ENCODE data around the gene NECAB3.

The NECAB3 gene

GRCh38 chr20:33667245-33667675 lies 7.0 kb downstream of the NECAB3 start:
- peak; percentile 35 to 42 for DNase-seq (ENCODE audit: low read depth in 1 of 2, low spot score in 1 of 2)
- Histone ChIP-seq H3K27ac (replicated peaks) (no peak overlapping the region), H3K4me3 (replicated peaks; ENCODE audit: insufficient read depth, low read length) (peak overlapping the region; percentile 45), H3K27me3 (ENCODE audit: insufficient read depth, poor library complexity, severe bottlenecking) (no peaks in the 10 kb centered on the region)
- TF ChIP-seq GABPA (IDR thresholded peaks at IDR 0.05; ENCODE audit: low read depth) (no peak), POLR2AphosphoS5 (IDR thresholded peaks at IDR 0.05; ENCODE audit: low read depth) (no peak), SPI1 (IDR thresholded peaks at IDR 0.05; ENCODE audit: borderline replicate concordance, low read depth) (no peak)
- TF ChIP-seq, protein P1, sequence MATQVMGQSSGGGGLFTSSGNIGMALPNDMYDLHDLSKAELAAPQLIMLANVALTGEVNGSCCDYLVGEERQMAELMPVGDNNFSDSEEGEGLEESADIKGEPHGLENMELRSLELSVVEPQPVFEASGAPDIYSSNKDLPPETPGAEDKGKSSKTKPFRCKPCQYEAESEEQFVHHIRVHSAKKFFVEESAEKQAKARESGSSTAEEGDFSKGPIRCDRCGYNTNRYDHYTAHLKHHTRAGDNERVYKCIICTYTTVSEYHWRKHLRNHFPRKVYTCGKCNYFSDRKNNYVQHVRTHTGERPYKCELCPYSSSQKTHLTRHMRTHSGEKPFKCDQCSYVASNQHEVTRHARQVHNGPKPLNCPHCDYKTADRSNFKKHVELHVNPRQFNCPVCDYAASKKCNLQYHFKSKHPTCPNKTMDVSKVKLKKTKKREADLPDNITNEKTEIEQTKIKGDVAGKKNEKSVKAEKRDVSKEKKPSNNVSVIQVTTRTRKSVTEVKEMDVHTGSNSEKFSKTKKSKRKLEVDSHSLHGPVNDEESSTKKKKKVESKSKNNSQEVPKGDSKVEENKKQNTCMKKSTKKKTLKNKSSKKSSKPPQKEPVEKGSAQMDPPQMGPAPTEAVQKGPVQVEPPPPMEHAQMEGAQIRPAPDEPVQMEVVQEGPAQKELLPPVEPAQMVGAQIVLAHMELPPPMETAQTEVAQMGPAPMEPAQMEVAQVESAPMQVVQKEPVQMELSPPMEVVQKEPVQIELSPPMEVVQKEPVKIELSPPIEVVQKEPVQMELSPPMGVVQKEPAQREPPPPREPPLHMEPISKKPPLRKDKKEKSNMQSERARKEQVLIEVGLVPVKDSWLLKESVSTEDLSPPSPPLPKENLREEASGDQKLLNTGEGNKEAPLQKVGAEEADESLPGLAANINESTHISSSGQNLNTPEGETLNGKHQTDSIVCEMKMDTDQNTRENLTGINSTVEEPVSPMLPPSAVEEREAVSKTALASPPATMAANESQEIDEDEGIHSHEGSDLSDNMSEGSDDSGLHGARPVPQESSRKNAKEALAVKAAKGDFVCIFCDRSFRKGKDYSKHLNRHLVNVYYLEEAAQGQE (IDR thresholded peaks at IDR 0.05; ENCODE audit: insufficient replicate concordance, low read depth) = no peak
- TF ChIP-seq, protein P2, sequence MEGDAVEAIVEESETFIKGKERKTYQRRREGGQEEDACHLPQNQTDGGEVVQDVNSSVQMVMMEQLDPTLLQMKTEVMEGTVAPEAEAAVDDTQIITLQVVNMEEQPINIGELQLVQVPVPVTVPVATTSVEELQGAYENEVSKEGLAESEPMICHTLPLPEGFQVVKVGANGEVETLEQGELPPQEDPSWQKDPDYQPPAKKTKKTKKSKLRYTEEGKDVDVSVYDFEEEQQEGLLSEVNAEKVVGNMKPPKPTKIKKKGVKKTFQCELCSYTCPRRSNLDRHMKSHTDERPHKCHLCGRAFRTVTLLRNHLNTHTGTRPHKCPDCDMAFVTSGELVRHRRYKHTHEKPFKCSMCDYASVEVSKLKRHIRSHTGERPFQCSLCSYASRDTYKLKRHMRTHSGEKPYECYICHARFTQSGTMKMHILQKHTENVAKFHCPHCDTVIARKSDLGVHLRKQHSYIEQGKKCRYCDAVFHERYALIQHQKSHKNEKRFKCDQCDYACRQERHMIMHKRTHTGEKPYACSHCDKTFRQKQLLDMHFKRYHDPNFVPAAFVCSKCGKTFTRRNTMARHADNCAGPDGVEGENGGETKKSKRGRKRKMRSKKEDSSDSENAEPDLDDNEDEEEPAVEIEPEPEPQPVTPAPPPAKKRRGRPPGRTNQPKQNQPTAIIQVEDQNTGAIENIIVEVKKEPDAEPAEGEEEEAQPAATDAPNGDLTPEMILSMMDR (IDR thresholded peaks at IDR 0.05; ENCODE audit: insufficient read depth, low read length) = no peak

GRCh38 chr20:33666293-33667244 lies 7.7 kb downstream of the NECAB3 start, which contains the start of gene ACTL10:
ACTL10 (plus strand) TSS chr20:33666943; CDS start chr20:33667498, 555 bp downstream.
- Histone ChIP-seq H3K27me3 (ENCODE audit: insufficient read depth, poor library complexity, severe bottlenecking) (no peaks in the 10 kb centered on the region), H3K27ac (replicated peaks) (0 out of 2 replicates have a peak within 1 kb of the TSS, but pooled peaks have one; percentile 2), H3K4me3 (replicated peaks; ENCODE audit: insufficient read depth, low read length) (peak within 1 kb of the TSS; percentile 45)
- peak; percentile 85 to 97 for DNase-seq (ENCODE audit: low read depth in 1 of 2, low spot score in 1 of 2)
- TF ChIP-seq, protein P1 (IDR thresholded peaks at IDR 0.05; ENCODE audit: insufficient replicate concordance, low read depth) = no peak
- TF ChIP-seq GABPA (IDR thresholded peaks at IDR 0.05; ENCODE audit: low read depth) (no peak), SPI1 (IDR thresholded peaks at IDR 0.05; ENCODE audit: borderline replicate concordance, low read depth) (no peak; the same call in 1 of the 2 replicates), POLR2AphosphoS5 (IDR thresholded peaks at IDR 0.05; ENCODE audit: low read depth) (no peak; the same call in 1 of the 2 replicates)
- TF ChIP-seq, protein P2 (IDR thresholded peaks at IDR 0.05; ENCODE audit: insufficient read depth, low read length) = no peak

GRCh38 chr20:33664762-33665144 lies 9.5 kb downstream of the NECAB3 start:
- no peak for TF ChIP-seq GABPA (IDR thresholded peaks at IDR 0.05; ENCODE audit: low read depth)
- no peak overlapping the region for H3K27ac ChIP-seq (replicated peaks)
- H3K4me3 ChIP-seq (replicated peaks; ENCODE audit: insufficient read depth, low read length) = no peak overlapping the region
- H3K27me3 ChIP-seq (ENCODE audit: insufficient read depth, poor library complexity, severe bottlenecking) = no peaks in the 10 kb centered on the region
- no peak for DNase-seq (ENCODE audit: low read depth in 1 of 2, low spot score in 1 of 2)

GRCh38 chr20:33664085-33664761 lies 10.0 kb downstream of the NECAB3 start:
- Histone ChIP-seq H3K27ac (replicated peaks) (peak overlapping the region; percentile 75), H3K4me3 (replicated peaks; ENCODE audit: insufficient read depth, low read length) (peak overlapping the region; percentile 74), H3K27me3 (ENCODE audit: insufficient read depth, poor library complexity, severe bottlenecking) (no peaks in the 10 kb centered on the region)
- TF ChIP-seq, protein P1 (IDR thresholded peaks at IDR 0.05; ENCODE audit: insufficient replicate concordance, low read depth) = no peak
- TF ChIP-seq SPI1 (IDR thresholded peaks at IDR 0.05; ENCODE audit: borderline replicate concordance, low read depth) (no peak), GABPA (IDR thresholded peaks at IDR 0.05; ENCODE audit: low read depth) (no peak), POLR2AphosphoS5 (IDR thresholded peaks at IDR 0.05; ENCODE audit: low read depth) (no peak)
- TF ChIP-seq, protein P2 (IDR thresholded peaks at IDR 0.05; ENCODE audit: insufficient read depth, low read length) = no peak
- no peak for DNase-seq (ENCODE audit: low read depth in 1 of 2, low spot score in 1 of 2)

Measured in HL-60 (cell line).